GM12872 (cell line): ENCODE data around the gene LONP1.

ENCODE experiments used
- CTCF ChIP-seq: IDR thresholded peaks from 3 replicates; pipeline ENCODE4 v1.5.1; 2011; ENCODE audit warnings: low read depth, mild to moderate bottlenecking, low read length, moderate library complexity; ENCODE audit not compliant: insufficient read depth

LONP1 gene

GRCh38 chr19:5691822-5692722 lies 27.9 kb downstream of the LONP1 start:
- no peak for TF ChIP-seq CTCF

- no peak for TF ChIP-seq CTCF
Observed at GRCh38 chr19:5690955-5691821, 28.8 kb downstream of the LONP1 start.

GRCh38 chr19:5690125-5690954 lies 29.6 kb downstream of the LONP1 start, which contains the start of gene RPL36:
TSS of gene RPL36 (plus strand) at chr19:5690295. CDS start at chr19:5690508, 213 bp downstream.
- TF ChIP-seq CTCF: peak; percentile 99

GRCh38 chr19:5687360-5688198 lies 32.4 kb downstream of the LONP1 start:
- no peak for TF ChIP-seq CTCF

GRCh38 chr19:5686647-5687359 lies 33.1 kb downstream of the LONP1 start:
- peak; percentile 86 for TF ChIP-seq CTCF

GRCh38 chr19:5686326-5686646 lies 33.7 kb downstream of the LONP1 start:
- no peak for TF ChIP-seq CTCF
